ENCODE data around the gene UGT1A8. TPM values are rescaled to one million over a fixed set of nuclear protein-coding genes. Genes with fewer than 3 reads are reported as not detected.

UGT1A8 gene
- total RNA-seq, 2 experiments from 2014 or later: not detected

DNA sequence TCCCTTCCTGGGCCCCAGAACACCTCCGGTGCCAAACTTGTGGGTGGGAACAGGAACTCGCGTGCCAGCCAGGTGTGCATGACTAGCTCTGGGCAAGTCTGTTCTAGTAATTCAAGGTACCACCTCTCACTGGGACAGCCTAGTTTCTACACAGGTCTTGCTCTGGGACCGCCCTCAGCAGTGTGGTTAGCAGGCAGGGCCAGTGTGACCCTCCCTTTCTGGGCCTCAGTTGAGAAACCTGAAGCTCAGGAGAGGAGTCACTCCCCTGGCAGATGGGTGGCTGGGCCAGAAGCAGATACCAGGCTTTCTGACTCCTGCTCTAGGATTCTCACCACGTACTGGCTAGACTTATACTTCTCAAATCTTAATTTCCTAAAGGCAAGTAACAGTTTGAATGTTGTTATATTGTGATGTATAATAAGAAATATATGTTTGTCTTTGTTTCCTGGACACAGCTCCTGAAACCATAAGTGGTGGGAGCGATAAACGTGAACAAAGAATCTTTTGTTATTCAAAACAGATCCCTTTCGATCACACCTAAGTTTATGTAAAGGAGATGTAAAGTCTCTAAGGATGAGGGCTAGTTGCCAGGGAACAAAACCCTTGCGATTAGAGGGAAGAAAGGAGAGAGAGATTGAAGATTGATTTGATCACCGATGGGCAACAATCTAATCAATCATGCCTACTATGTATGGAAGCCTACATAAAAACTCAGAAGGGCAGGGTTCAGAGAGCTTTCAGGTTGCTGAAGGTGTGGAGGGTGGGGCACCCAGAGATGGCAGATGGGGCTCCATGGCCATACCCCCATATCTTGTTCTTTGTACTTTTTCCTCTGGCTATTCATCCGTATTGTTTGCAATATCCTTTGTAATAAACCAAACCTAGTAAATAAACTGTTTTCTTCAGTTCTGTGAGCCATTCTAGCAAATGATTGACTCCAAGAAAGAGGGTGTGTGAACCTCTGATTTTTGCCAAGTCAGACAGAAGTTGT is 74.3 kb downstream of the UGT1A8 start:
- Histone ChIP-seq H3K9me2 (ENCODE audit: insufficient read depth, low read length) (no peaks in the 10 kb centered on the region), H3K79me2 (ENCODE audit: insufficient read depth, low read depth, low read length) (no peaks in the 10 kb centered on the region), H3K4me3 (ENCODE audit: low read depth, low read length, poor library complexity, severe bottlenecking) (no peak overlapping the region), H3K27ac (ENCODE audit: low read depth, low read length, poor library complexity, severe bottlenecking) (no peak overlapping the region), H2AFZ (ENCODE audit: low read length) (no peak overlapping the region), H3K9me3 (ENCODE audit: low read length) (no peaks in the 10 kb centered on the region), H3K4me2 (ENCODE audit: low read length) (no peak overlapping the region), H4K20me1 (ENCODE audit: insufficient read depth, low read length) (no peaks in the 10 kb centered on the region), H3K4me1 (ENCODE audit: insufficient read depth, low read length, poor library complexity, severe bottlenecking) (no peaks in the 10 kb centered on the region), H3K36me3 (ENCODE audit: insufficient read depth, low read length) (no peaks in the 10 kb centered on the region)
- ChIA-PET CTCF (ENCODE audit: unreplicated experiment) (no interaction called here), POLR2A (no interaction called here)
- TF ChIP-seq EZH2phosphoT487 (IDR thresholded peaks at IDR 0.05; ENCODE audit: borderline replicate concordance, low read depth, low read length) (no peak), CTCF (conservative IDR thresholded peaks at IDR 0.05; ENCODE audit: low read length) (no peak)
- no peak for DNase-seq (ENCODE audit: low spot score)
- BruUV-seq (replicated peaks): no TSS peak
- intact Hi-C loops (cut with micrococcal nuclease; ENCODE audit: unreplicated experiment): no loop called here

DNA sequence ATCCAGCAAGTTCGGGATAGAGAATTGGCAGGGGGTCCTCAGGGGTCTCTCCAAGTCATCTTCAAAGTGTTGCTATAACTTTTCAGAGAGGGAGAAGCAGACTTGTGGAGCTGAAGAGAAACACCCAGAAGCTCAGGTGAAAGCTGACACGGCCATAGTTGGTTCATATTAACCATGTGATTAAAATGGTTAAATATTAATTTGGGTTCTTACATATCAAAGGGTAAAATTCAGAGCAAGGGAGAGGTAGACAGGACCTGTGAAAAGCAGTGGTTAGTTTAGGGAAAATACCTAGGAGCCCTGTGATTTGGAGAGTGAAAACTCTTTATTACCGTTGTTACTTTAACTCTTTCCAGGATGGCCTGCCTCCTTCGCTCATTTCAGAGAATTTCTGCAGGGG is 75.2 kb downstream of the UGT1A8 start, which contains the start of gene UGT1A6:
TSS of gene UGT1A6 (plus strand) at position 243 of the 400 bp plus-strand sequence. CDS start at position 358, 115 bp downstream.
- DNase-seq (ENCODE audit: low spot score): no peak

More for the DNA sequence above, 75.2 kb downstream of the UGT1A8 start, which contains the start of gene UGT1A6:
- intact Hi-C loops (cut with micrococcal nuclease; ENCODE audit: unreplicated experiment): no loop called here
- Histone ChIP-seq H3K36me3 (ENCODE audit: insufficient read depth, low read length) (no peaks in the 10 kb centered on the region), H3K9me2 (ENCODE audit: insufficient read depth, low read length) (no peaks in the 10 kb centered on the region), H3K9me3 (ENCODE audit: low read length) (no peaks in the 10 kb centered on the region), H2AFZ (ENCODE audit: low read length) (no peak within 1 kb of the TSS), H3K4me3 (ENCODE audit: low read depth, low read length, poor library complexity, severe bottlenecking) (no peak within 1 kb of the TSS), H3K27ac (ENCODE audit: low read depth, low read length, poor library complexity, severe bottlenecking) (no peak within 1 kb of the TSS), H3K4me2 (ENCODE audit: low read length) (no peak within 1 kb of the TSS), H3K4me1 (ENCODE audit: insufficient read depth, low read length, poor library complexity, severe bottlenecking) (no peaks in the 10 kb centered on the region), H3K79me2 (ENCODE audit: insufficient read depth, low read depth, low read length) (no peaks in the 10 kb centered on the region), H4K20me1 (ENCODE audit: insufficient read depth, low read length) (no peaks in the 10 kb centered on the region)
- no peak for TF ChIP-seq CTCF (conservative IDR thresholded peaks at IDR 0.05; ENCODE audit: low read length)
- TF ChIP-seq EZH2phosphoT487 (IDR thresholded peaks at IDR 0.05; ENCODE audit: borderline replicate concordance, low read depth, low read length): no peak
- ChIA-PET POLR2A (no interaction called here), CTCF (ENCODE audit: unreplicated experiment) (no interaction called here)
- no TSS peak for BruUV-seq (replicated peaks)

Data from OCI-LY7 (cell line).